D721Med (cell line): Measurements from ENCODE around the gene POLR3E.

Experiments used
- DNase-seq: peaks from one replicate; pipeline ENCODE4 v3.0.0; 2011; ENCODE audit warnings: low spot score; ENCODE audit not compliant: insufficient read length
- FAIRE-seq: peaks from 2 replicates; lab custom pipeline; 2011; peaks lifted over from hg19 to GRCh38; lab: Jason Lieb, UNC
- TF ChIP-seq, protein P1 (sequence below): IDR thresholded peaks from 2 replicates; pipeline ENCODE4 v1.5.1; 2012; ENCODE audit warnings: mild to moderate bottlenecking, control low read depth; ENCODE audit not compliant: insufficient read depth; ENCODE audit errors: missing control alignments

Gene POLR3E

DNA sequence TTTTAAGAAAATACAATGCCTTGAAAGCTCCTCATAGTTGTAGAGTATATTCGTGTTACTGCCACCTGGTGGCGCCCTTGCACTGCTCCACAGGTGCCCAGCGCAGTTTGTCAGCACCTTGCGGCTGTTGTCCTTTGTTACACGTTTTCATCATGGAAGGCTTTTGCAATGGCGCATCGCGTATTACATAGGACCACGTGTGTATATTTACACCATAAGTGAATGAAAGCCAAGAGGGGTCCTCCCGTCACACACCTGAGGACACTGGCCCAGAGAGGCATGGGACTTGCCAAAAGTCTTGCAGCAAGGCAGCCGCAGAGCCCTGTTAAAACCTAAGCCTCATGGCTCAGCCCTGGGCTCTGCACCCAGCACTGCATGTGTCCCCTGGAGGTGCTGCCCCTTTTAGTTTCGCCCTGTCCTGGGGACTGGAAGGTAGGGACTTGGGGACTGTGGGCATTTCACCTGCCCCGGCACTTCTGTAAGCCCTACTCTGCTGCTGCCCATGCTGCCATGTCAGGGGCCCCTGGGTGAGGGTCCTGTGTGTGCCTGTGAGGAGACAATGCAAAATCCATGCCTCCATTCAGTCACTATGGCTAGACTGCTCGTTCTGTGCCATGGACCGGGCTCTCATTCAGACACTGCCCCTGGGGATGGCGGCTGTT, 24.3 kb downstream of the POLR3E start:
- FAIRE-seq (peak; percentile 56), DNase-seq (peak; percentile 54)
- TF ChIP-seq, protein P1, sequence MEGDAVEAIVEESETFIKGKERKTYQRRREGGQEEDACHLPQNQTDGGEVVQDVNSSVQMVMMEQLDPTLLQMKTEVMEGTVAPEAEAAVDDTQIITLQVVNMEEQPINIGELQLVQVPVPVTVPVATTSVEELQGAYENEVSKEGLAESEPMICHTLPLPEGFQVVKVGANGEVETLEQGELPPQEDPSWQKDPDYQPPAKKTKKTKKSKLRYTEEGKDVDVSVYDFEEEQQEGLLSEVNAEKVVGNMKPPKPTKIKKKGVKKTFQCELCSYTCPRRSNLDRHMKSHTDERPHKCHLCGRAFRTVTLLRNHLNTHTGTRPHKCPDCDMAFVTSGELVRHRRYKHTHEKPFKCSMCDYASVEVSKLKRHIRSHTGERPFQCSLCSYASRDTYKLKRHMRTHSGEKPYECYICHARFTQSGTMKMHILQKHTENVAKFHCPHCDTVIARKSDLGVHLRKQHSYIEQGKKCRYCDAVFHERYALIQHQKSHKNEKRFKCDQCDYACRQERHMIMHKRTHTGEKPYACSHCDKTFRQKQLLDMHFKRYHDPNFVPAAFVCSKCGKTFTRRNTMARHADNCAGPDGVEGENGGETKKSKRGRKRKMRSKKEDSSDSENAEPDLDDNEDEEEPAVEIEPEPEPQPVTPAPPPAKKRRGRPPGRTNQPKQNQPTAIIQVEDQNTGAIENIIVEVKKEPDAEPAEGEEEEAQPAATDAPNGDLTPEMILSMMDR: peak; percentile 82

DNA sequence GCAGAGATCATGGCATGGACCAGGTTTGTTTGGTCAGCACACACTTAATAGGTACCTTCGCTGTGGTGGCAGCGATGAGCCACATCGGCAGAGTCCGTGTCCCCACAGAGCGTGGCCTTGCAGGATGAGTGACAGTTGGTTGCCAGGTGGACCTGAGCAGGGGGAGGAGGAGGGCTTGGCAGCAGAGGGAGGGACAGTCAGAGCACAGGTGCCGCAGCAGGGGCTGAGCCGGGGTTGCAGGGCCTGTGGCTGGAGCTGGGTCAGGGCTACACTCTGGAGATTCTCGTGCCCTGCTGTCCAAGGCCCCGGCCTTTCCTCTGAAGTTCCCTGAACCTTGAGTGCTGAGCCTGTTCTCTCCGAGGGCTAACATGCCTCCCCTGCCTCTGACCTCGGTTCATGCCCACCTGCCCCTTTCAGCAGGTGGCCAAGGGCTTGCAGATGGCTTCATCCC, 24.8 kb downstream of the POLR3E start:
- TF ChIP-seq, protein P1: no peak
- FAIRE-seq (no peak), DNase-seq (no peak)

DNA sequence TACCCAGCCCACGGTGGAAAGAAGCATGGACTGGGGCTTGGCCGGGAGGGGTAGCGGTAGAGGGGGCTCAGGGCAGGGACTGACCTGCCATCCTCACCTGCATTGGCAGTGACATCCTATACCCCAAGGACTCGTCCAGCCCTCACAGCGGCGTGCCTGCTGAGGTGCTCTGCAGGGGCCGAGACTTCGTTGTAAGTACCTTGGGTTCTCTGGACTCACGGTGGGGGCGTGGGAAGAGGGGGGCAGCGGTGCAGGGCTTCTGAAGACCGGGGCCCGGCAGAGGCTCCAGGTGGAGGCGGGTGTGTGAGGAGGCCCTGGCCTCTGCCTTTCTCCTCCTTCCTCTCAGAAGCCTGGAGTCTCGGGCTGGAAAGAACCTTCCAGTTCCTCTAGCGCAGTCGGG, 25.5 kb downstream of the POLR3E start:
- FAIRE-seq (no peak), DNase-seq (no peak)
- TF ChIP-seq, protein P1: no peak

DNA sequence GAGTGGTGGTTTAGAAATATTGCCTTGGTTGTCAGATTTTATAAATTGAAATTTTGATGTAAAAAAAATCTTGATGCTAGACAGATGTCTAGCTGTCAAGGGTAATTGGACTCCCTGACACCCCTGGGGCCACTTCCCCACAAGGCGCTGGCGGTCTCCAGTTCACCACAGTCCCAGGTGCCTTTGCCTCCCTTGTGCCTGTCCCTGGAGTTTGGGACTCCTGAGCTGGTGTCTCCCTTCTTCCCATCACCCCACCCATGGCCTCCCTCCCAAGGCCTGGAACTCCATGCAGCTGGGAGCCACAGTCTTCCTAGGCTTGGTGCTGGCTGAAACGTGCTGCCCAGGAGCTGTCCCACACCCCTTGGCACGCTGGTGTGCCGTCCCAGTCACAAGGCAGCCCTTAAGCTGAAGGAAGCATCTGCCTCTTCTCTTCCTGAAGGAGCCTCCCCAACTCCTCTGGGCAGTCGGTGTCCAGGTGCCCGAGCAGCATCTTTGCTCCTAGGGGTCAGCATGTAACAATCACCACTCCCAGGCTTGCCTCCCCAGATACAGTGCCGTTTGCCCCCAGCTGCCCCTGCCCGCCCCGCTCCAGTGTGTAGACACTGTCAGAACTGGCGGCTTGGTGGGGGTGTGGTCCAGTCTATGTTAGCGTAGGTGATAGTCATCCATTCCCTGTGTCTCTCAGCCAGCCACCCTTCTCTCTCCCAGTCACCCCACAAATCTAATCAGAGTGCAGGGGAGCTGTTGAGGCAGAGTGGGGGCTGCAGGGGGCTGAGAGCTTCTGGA, 26.2 kb downstream of the POLR3E start:
- DNase-seq (no peak), FAIRE-seq (no peak)
- TF ChIP-seq, protein P1: no peak

DNA sequence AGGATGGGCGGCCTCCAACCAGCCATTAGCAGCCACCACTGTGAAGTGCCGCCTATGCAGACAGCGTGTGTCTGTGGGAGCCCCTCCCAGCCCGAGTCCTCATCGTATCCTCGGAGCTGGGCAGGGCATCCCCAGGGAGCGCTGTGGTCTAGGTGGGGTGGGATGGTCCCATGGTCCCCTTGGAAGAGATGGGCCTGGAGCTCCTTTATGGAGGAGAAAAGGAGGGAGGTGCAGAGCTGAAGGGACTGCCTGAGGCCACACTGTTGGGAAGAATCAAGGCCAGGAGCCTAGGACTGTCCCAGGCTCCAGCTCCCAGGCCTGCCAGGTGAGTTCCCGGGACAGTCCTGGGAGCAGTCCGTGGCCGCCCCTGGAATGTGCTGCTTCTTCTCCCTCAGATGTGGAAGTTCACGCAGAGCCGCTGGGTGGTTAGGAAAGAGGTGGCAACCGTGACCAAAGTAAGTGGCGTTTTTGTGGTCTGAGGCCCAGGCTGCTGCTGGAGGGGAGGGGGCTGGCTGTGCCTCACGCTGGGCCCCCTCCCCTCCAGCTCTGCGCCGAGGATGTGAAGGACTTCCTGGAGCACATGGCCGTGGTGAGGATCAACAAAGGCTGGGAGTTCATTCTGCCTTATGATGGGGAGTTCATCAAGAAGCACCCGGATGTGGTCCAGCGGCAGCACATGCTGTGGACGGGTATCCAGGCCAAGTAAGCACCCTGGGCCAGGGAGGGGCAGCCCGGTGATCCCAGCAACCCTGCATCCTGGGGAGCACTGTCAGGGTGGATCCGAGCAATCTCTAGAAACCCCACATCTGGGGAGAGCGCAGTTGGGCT, 27.0 kb downstream of the POLR3E start:
- DNase-seq (no peak), FAIRE-seq (no peak)
- TF ChIP-seq, protein P1: no peak

DNA sequence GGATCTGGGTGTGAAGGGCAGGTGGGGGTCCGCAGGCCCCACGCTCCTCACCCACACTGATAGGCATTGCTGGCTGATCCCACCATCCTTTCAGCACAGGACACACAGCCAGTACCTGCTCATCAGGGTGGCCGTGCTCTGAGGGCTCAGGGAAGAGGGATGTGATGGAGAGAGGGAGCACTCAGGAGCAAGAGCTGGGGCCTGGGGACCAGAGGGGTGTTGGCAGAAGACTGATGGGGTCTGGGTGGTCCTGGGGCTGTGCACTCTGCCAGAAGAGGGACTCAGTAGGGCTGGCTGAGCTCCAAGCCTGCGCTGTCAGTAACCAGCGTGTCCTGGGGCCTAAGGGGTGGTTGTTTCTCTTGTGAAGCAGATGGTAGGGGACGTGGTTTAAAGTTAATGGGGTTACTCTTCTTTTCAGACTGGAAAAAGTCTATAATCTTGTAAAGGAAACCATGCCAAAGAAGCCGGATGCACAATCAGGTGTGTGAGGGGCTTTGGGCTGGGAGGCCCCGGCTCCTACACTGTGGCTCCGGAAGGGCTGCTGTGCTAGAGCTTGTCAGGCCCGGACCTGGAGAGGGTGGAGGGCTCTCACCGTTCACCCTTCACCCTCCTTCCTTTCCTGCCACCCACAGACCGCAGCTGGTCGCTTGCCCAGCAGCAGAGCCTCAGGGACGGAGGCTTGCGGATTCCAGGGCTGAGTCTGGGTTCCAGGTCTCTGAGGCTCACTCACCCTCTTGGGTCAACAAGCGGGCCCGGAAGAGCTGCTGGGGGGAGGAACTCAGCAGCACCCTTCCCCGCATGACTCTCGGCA, 27.8 kb downstream of the POLR3E start:
- TF ChIP-seq, protein P1: no peak
- DNase-seq (no peak), FAIRE-seq (no peak)
